ENCODE data around the gene CST5. TPM values are rescaled to one million over a fixed set of nuclear protein-coding genes. Genes with fewer than 3 reads are reported as not detected.
"Not testable (repeated sequence)": the region's sequence is repeated elsewhere in the genome, so short reads cannot be mapped to it uniquely, and the experiment has no call there.

CST5 gene
- total RNA-seq, 4 donors from 2014 or later: not detected

GRCh38 chr20:23909390-23909789 lies 29.8 kb upstream of the CST5 start:
- no peaks in the 10 kb centered on the region for H3K9me3 ChIP-seq
- DNase-seq: no peak
- H3K27me3 ChIP-seq: no peaks in the 10 kb centered on the region
- H3K4me3 ChIP-seq: no peak overlapping the region
- TF ChIP-seq CTCF (IDR thresholded peaks at IDR 0.05): no peak
- no peak for TF ChIP-seq POLR2A (IDR thresholded peaks at IDR 0.05)
- no peak overlapping the region for H3K27ac ChIP-seq
- no peaks in the 10 kb centered on the region for H3K36me3 ChIP-seq
- no peaks in the 10 kb centered on the region for H3K4me1 ChIP-seq

- Histone ChIP-seq H3K27ac (no peak overlapping the region), H3K4me3 (no peak overlapping the region), H3K9me3 (no peaks in the 10 kb centered on the region), H3K27me3 (no peaks in the 10 kb centered on the region), H3K36me3 (no peaks in the 10 kb centered on the region), H3K4me1 (no peaks in the 10 kb centered on the region)
- no peak for DNase-seq
- TF ChIP-seq CTCF (IDR thresholded peaks at IDR 0.05) (no peak), POLR2A (IDR thresholded peaks at IDR 0.05) (no peak)
These were observed 28.0 kb upstream of the CST5 start for GRCh38 chr20:23907579-23907978.

- H3K4me3 ChIP-seq, DNase-seq, H3K4me1 ChIP-seq, H3K27me3 ChIP-seq, H3K9me3 ChIP-seq, H3K27ac ChIP-seq, H3K36me3 ChIP-seq: not testable (repeated sequence)
These were observed 22.8 kb upstream of the CST5 start for GRCh38 chr20:23902396-23902795.

- not testable (repeated sequence) for H3K9me3 ChIP-seq, DNase-seq, H3K36me3 ChIP-seq, H3K4me3 ChIP-seq, H3K27ac ChIP-seq, H3K4me1 ChIP-seq, H3K27me3 ChIP-seq
These were observed 11.3 kb upstream of the CST5 start for GRCh38 chr20:23890867-23891266.

GRCh38 chr20:23889775-23890187 lies 10.2 kb upstream of the CST5 start:
- H3K27ac ChIP-seq: no peak overlapping the region
- TF ChIP-seq CTCF (IDR thresholded peaks at IDR 0.05) (peak in 4 of 6 experiments; percentile 37 to 53 (median 46)), POLR2A (IDR thresholded peaks at IDR 0.05) (no peak)
- H3K4me1 ChIP-seq: no peaks in the 10 kb centered on the region
- no peaks in the 10 kb centered on the region for H3K9me3 ChIP-seq
- no peak overlapping the region for H3K4me3 ChIP-seq
- no peak for DNase-seq
- H3K27me3 ChIP-seq: no peaks in the 10 kb centered on the region
- no peaks in the 10 kb centered on the region for H3K36me3 ChIP-seq

- no peaks in the 10 kb centered on the region for H3K36me3 ChIP-seq
- no peaks in the 10 kb centered on the region for H3K4me1 ChIP-seq
- H3K27me3 ChIP-seq: no peaks in the 10 kb centered on the region
- no peak for DNase-seq
- H3K9me3 ChIP-seq: no peaks in the 10 kb centered on the region
- H3K4me3 ChIP-seq: no peak overlapping the region
- TF ChIP-seq POLR2A (IDR thresholded peaks at IDR 0.05): no peak
- no peak for TF ChIP-seq CTCF (IDR thresholded peaks at IDR 0.05)
- H3K27ac ChIP-seq: no peak overlapping the region
These were observed 8.3 kb upstream of the CST5 start for GRCh38 chr20:23887856-23888255.

- TF ChIP-seq CTCF (IDR thresholded peaks at IDR 0.05) (no peak), POLR2A (IDR thresholded peaks at IDR 0.05) (no peak)
- no peak for DNase-seq
These were observed 5.2 kb upstream of the CST5 start for GRCh38 chr20:23884771-23885162.

More at GRCh38 chr20:23884771-23885162, 5.2 kb upstream of the CST5 start:
- Histone ChIP-seq H3K9me3 (no peaks in the 10 kb centered on the region), H3K36me3 (no peaks in the 10 kb centered on the region), H3K4me3 (no peak overlapping the region), H3K4me1 (no peaks in the 10 kb centered on the region), H3K27me3 (no peaks in the 10 kb centered on the region), H3K27ac (no peak overlapping the region)

Data from Peyer's patch (tissue), 4 donors.